ENCODE data around the gene ZBTB18. TPM values are rescaled to one million over a fixed set of nuclear protein-coding genes. Genes with fewer than 3 reads are reported as not detected.

Gene ZBTB18
- total RNA-seq, 4 donors from 2014 or later = 6.7 to 14.7 (median 11.8) TPM

- 74% methylated on average over 6 of the region's 6 CpGs for WGBS
- Histone ChIP-seq H3K27me3 (peaks cover 5% of the 10 kb centered on the region), H3K4me3 (no peak overlapping the region), H3K27ac (no peak overlapping the region), H3K36me3 (no peaks in the 10 kb centered on the region), H3K4me1 (peaks cover 7% of the 10 kb centered on the region), H3K9me3 (no peaks in the 10 kb centered on the region)
- TF ChIP-seq POLR2AphosphoS5 (IDR thresholded peaks at IDR 0.05) (no peak), CTCF (IDR thresholded peaks at IDR 0.05) (no peak), EP300 (IDR thresholded peaks at IDR 0.05) (no peak), POLR2A (IDR thresholded peaks at IDR 0.05) (no peak)
- DNase-seq (ENCODE audit: low spot score in 2 of 2) = no peak
These were observed 12.4 kb downstream of the ZBTB18 start for GRCh38 chr1:244063498-244063897.

GRCh38 chr1:244064621-244065020 lies 13.5 kb downstream of the ZBTB18 start:
- DNase-seq (ENCODE audit: low spot score in 2 of 2) = no peak
- Histone ChIP-seq H3K36me3 (no peaks in the 10 kb centered on the region), H3K9me3 (no peaks in the 10 kb centered on the region), H3K27me3 (peaks cover 5% of the 10 kb centered on the region), H3K27ac (no peak overlapping the region), H3K4me3 (no peak overlapping the region), H3K4me1 (peaks cover 7% of the 10 kb centered on the region)
- WGBS = 94% methylated on average over 8 of the region's 8 CpGs
- no peak for TF ChIP-seq CTCF (IDR thresholded peaks at IDR 0.05)
- TF ChIP-seq POLR2AphosphoS5 (IDR thresholded peaks at IDR 0.05) = no peak
- no peak for TF ChIP-seq POLR2A (IDR thresholded peaks at IDR 0.05)
- TF ChIP-seq EP300 (IDR thresholded peaks at IDR 0.05) = no peak

GRCh38 chr1:244065063-244065793 lies 14.1 kb downstream of the ZBTB18 start:
- no peaks in the 10 kb centered on the region for H3K36me3 ChIP-seq
- no peak for DNase-seq (ENCODE audit: low spot score in 2 of 2)
- H3K9me3 ChIP-seq = no peaks in the 10 kb centered on the region
- TF ChIP-seq EP300 (IDR thresholded peaks at IDR 0.05) (no peak), CTCF (IDR thresholded peaks at IDR 0.05) (no peak), POLR2AphosphoS5 (IDR thresholded peaks at IDR 0.05) (no peak), POLR2A (IDR thresholded peaks at IDR 0.05) (no peak)
- peaks cover 7% of the 10 kb centered on the region for H3K4me1 ChIP-seq
- 61% methylated on average over 9 of the region's 9 CpGs for WGBS
- H3K27ac ChIP-seq = no peak overlapping the region
- H3K4me3 ChIP-seq = no peak overlapping the region
- peaks cover 5% of the 10 kb centered on the region for H3K27me3 ChIP-seq

- Histone ChIP-seq H3K4me3 (no peak overlapping the region), H3K27ac (no peak overlapping the region), H3K9me3 (no peaks in the 10 kb centered on the region), H3K4me1 (peaks cover 7% of the 10 kb centered on the region), H3K27me3 (peaks cover 5% of the 10 kb centered on the region), H3K36me3 (no peaks in the 10 kb centered on the region)
- TF ChIP-seq POLR2AphosphoS5 (IDR thresholded peaks at IDR 0.05) (no peak), EP300 (IDR thresholded peaks at IDR 0.05) (no peak), POLR2A (IDR thresholded peaks at IDR 0.05) (no peak), CTCF (IDR thresholded peaks at IDR 0.05) (no peak)
- 10% methylated on average over 4 of the region's 4 CpGs for WGBS
- DNase-seq (ENCODE audit: low spot score in 2 of 2) = no peak
These were observed 14.9 kb downstream of the ZBTB18 start for GRCh38 chr1:244065960-244066388.

- WGBS = 75% methylated on average over 26 of the region's 26 CpGs
- DNase-seq (ENCODE audit: low spot score in 2 of 2) = no peak
- H3K36me3 ChIP-seq = no peaks in the 10 kb centered on the region
- no peak overlapping the region for H3K4me3 ChIP-seq
- TF ChIP-seq POLR2AphosphoS5 (IDR thresholded peaks at IDR 0.05) (no peak), POLR2A (IDR thresholded peaks at IDR 0.05) (no peak), EP300 (IDR thresholded peaks at IDR 0.05) (no peak), CTCF (IDR thresholded peaks at IDR 0.05) (no peak)
- H3K27ac ChIP-seq = no peak overlapping the region
- H3K9me3 ChIP-seq = no peaks in the 10 kb centered on the region
- H3K4me1 ChIP-seq = peaks cover 7% of the 10 kb centered on the region
- H3K27me3 ChIP-seq = peaks cover 5% of the 10 kb centered on the region
These were observed 16.1 kb downstream of the ZBTB18 start for GRCh38 chr1:244066954-244067716.
